HepG2 (cell line): ENCODE measurements around the gene FXYD4. TPM values are rescaled to one million over a fixed set of nuclear protein-coding genes. Genes with fewer than 3 reads are reported as not detected.
A peak's percentile ranks its signal among the peaks of the same experiment; 100 is the strongest.

Experiments used
- AKAP8 ChIP-seq: sonication (generic); formaldehyde crosslinking; IDR thresholded peaks from 2 replicates; pipeline ENCODE4 v1.5.1; 2020; ENCODE audit warnings: mild to moderate bottlenecking, missing genetic modification reagents
- CAMTA2 ChIP-seq: sonication (generic); formaldehyde crosslinking; IDR thresholded peaks from 2 replicates; pipeline ENCODE4 v1.4.0; 2020; ENCODE audit warnings: mild to moderate bottlenecking, missing genetic modification reagents, borderline replicate concordance
- E2F1 ChIP-seq: sonication (generic); formaldehyde crosslinking; IDR thresholded peaks from 2 replicates; pipeline ENCODE4 v1.5.0; 2020; ENCODE audit warnings: missing genetic modification reagents
- MTA1 ChIP-seq: sonication (generic); formaldehyde crosslinking; IDR thresholded peaks from 2 replicates; pipeline ENCODE4 v1.4.0; 2020; ENCODE audit warnings: missing genetic modification reagents, mild to moderate bottlenecking, borderline replicate concordance
- POLR2A ChIP-seq, 2 experiments: IDR thresholded peaks; 2 replicates each; pipeline ENCODE4 v1.6.1; 2011; ENCODE audit warnings: low read depth in 2 of 2, low read length in 2 of 2, mild to moderate bottlenecking in 1 of 2, moderate library complexity in 1 of 2; ENCODE audit not compliant: insufficient read depth in 1 of 2
- SP140L ChIP-seq: sonication (generic); formaldehyde crosslinking; IDR thresholded peaks from 2 replicates; pipeline ENCODE4 v1.4.0; 2020; ENCODE audit warnings: missing genetic modification reagents, borderline replicate concordance
- SRF ChIP-seq: IDR thresholded peaks from 2 replicates; pipeline ENCODE4 v1.6.1; 2011; ENCODE audit warnings: mild to moderate bottlenecking, low read depth, low read length, moderate library complexity
- SUZ12 ChIP-seq: fragments of 150-350 bp; IDR thresholded peaks from 2 replicates; pipeline ENCODE4 v1.6.1; 2014; ENCODE audit warnings: low read depth, low read length
- THYN1 ChIP-seq: sonication (generic); formaldehyde crosslinking; IDR thresholded peaks from 2 replicates; pipeline ENCODE4 v1.8.1; 2023; ENCODE audit warnings: low read depth, mild to moderate bottlenecking, moderate library complexity, missing genetic modification reagents, borderline replicate concordance
- ZBTB46 ChIP-seq: sonication (generic); formaldehyde crosslinking; IDR thresholded peaks from 2 replicates; pipeline ENCODE4 v1.4.0; 2020; ENCODE audit warnings: mild to moderate bottlenecking, missing genetic modification reagents, borderline replicate concordance
- ZNF225 ChIP-seq: sonication (generic); formaldehyde crosslinking; IDR thresholded peaks from 2 replicates; pipeline ENCODE4 v1.4.0; 2020; ENCODE audit warnings: mild to moderate bottlenecking, missing genetic modification reagents
- polyA plus RNA-seq, 8 experiments: library from polyadenylated mRNA; depleted of rRNA in 3 of 8; stranded (reverse) in 7 of 8; unstranded in 1 of 8; fragments of >200 nt; fragmentation: Illumina TruSeq in 4 of 8; extraction: Trizol in 4 of 8; gene quantifications; 2 replicates each; pipeline versions ENCODE4 v1.2.1 to v1.2.3, GENCODE V29; 2011 to 2016; ENCODE audit warnings: low read depth in 4 of 8, missing spikeins in 1 of 8, mixed read lengths in 1 of 8; ENCODE audit not compliant: insufficient read depth in 1 of 8
- total RNA-seq, 5 experiments: library from RNA; depleted of rRNA; stranded (reverse); fragments of >200 nt; fragmentation: Illumina TruSeq; extraction: Trizol; gene quantifications; 2 replicates each; pipeline ENCODE4 v1.2.3, GENCODE V29; 2016; ENCODE audit warnings: low read depth in 1 of 5
- TF ChIP-seq, protein P1 (sequence below): sonication (generic); formaldehyde crosslinking; IDR thresholded peaks from 2 replicates; pipeline ENCODE4 v1.4.0; 2020; ENCODE audit warnings: missing genetic modification reagents
- TF ChIP-seq, protein P2 (sequence below): sonication (generic); formaldehyde crosslinking; IDR thresholded peaks from 2 replicates; pipeline ENCODE4 v1.8.1; 2023; ENCODE audit warnings: missing genetic modification reagents, mild to moderate bottlenecking, borderline replicate concordance
- TF ChIP-seq, protein P3 (sequence below): sonication (generic); formaldehyde crosslinking; IDR thresholded peaks from 2 replicates; pipeline ENCODE4 v1.4.0; 2020; ENCODE audit warnings: mild to moderate bottlenecking, missing genetic modification reagents
- TF ChIP-seq, protein P4 (sequence below): sonication (generic); formaldehyde crosslinking; IDR thresholded peaks from 2 replicates; pipeline ENCODE4 v1.4.0; 2020; ENCODE audit warnings: missing genetic modification reagents
- TF ChIP-seq, protein P5 (sequence below): sonication (generic); formaldehyde crosslinking; IDR thresholded peaks from 2 replicates; pipeline ENCODE4 v1.5.0; 2020; ENCODE audit warnings: missing genetic modification reagents

Gene FXYD4
- total and polyA plus RNA-seq, 2 of the 13 experiments (the other 11 are each of a cell fraction or from before 2014, with no cell fraction given) = not detected

- TF ChIP-seq, protein P1, sequence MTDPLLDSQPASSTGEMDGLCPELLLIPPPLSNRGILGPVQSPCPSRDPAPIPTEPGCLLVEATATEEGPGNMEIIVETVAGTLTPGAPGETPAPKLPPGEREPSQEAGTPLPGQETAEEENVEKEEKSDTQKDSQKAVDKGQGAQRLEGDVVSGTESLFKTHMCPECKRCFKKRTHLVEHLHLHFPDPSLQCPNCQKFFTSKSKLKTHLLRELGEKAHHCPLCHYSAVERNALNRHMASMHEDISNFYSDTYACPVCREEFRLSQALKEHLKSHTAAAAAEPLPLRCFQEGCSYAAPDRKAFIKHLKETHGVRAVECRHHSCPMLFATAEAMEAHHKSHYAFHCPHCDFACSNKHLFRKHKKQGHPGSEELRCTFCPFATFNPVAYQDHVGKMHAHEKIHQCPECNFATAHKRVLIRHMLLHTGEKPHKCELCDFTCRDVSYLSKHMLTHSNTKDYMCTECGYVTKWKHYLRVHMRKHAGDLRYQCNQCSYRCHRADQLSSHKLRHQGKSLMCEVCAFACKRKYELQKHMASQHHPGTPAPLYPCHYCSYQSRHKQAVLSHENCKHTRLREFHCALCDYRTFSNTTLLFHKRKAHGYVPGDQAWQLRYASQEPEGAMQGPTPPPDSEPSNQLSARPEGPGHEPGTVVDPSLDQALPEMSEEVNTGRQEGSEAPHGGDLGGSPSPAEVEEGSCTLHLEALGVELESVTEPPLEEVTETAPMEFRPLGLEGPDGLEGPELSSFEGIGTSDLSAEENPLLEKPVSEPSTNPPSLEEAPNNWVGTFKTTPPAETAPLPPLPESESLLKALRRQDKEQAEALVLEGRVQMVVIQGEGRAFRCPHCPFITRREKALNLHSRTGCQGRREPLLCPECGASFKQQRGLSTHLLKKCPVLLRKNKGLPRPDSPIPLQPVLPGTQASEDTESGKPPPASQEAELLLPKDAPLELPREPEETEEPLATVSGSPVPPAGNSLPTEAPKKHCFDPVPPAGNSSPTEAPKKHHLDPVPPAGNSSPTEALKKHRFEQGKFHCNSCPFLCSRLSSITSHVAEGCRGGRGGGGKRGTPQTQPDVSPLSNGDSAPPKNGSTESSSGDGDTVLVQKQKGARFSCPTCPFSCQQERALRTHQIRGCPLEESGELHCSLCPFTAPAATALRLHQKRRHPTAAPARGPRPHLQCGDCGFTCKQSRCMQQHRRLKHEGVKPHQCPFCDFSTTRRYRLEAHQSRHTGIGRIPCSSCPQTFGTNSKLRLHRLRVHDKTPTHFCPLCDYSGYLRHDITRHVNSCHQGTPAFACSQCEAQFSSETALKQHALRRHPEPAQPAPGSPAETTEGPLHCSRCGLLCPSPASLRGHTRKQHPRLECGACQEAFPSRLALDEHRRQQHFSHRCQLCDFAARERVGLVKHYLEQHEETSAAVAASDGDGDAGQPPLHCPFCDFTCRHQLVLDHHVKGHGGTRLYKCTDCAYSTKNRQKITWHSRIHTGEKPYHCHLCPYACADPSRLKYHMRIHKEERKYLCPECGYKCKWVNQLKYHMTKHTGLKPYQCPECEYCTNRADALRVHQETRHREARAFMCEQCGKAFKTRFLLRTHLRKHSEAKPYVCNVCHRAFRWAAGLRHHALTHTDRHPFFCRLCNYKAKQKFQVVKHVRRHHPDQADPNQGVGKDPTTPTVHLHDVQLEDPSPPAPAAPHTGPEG (CRISPR knock-in tag) = peak; percentile 65; the same call in 1 of the 2 replicates
- peak; percentile 96 for TF ChIP-seq E2F1 (CRISPR knock-in tag)
- peak; percentile 73 for TF ChIP-seq MTA1 (CRISPR knock-in tag)
- TF ChIP-seq SUZ12 = no peak
- no peak for TF ChIP-seq CAMTA2 (CRISPR knock-in tag)
- peak; percentile 26; the same call in 1 of the 2 replicates for TF ChIP-seq ZBTB46 (CRISPR knock-in tag)
- TF ChIP-seq, protein P2, sequence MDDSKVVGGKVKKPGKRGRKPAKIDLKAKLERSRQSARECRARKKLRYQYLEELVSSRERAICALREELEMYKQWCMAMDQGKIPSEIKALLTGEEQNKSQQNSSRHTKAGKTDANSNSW (CRISPR knock-in tag) = peak; percentile 69; the same call in 1 of the 2 replicates
- TF ChIP-seq, protein P3, sequence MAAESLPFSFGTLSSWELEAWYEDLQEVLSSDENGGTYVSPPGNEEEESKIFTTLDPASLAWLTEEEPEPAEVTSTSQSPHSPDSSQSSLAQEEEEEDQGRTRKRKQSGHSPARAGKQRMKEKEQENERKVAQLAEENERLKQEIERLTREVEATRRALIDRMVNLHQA (CRISPR knock-in tag) = no peak
- no peak; the same call in 1 of the 2 replicates for TF ChIP-seq AKAP8 (CRISPR knock-in tag)
- no peak for TF ChIP-seq THYN1 (CRISPR knock-in tag)
- TF ChIP-seq SRF = no peak
- TF ChIP-seq, protein P4, sequence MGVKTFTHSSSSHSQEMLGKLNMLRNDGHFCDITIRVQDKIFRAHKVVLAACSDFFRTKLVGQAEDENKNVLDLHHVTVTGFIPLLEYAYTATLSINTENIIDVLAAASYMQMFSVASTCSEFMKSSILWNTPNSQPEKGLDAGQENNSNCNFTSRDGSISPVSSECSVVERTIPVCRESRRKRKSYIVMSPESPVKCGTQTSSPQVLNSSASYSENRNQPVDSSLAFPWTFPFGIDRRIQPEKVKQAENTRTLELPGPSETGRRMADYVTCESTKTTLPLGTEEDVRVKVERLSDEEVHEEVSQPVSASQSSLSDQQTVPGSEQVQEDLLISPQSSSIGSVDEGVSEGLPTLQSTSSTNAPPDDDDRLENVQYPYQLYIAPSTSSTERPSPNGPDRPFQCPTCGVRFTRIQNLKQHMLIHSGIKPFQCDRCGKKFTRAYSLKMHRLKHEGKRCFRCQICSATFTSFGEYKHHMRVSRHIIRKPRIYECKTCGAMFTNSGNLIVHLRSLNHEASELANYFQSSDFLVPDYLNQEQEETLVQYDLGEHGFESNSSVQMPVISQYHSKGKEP (CRISPR knock-in tag) = no peak
- peak; percentile 31; the same call in 1 of the 2 replicates for TF ChIP-seq SP140L
- TF ChIP-seq, protein P5, sequence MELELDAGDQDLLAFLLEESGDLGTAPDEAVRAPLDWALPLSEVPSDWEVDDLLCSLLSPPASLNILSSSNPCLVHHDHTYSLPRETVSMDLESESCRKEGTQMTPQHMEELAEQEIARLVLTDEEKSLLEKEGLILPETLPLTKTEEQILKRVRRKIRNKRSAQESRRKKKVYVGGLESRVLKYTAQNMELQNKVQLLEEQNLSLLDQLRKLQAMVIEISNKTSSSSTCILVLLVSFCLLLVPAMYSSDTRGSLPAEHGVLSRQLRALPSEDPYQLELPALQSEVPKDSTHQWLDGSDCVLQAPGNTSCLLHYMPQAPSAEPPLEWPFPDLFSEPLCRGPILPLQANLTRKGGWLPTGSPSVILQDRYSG (CRISPR knock-in tag) = peak; percentile 92
- TF ChIP-seq POLR2A (IDR thresholded peaks at IDR 0.05; ENCODE audit: insufficient read depth in 1 of 2, low read depth in 2 of 2, low read length in 2 of 2) = peak; percentile 54 to 78
- 0 out of 2 replicates have a peak, but pooled peaks have one; percentile 32 for TF ChIP-seq ZNF225 (CRISPR knock-in tag)
These were observed 25.6 kb downstream of the FXYD4 start (continued) for GRCh38 chr10:43396928-43397624.
